ENCODE measurements around the gene LMF2. TPM values are rescaled to one million over a fixed set of nuclear protein-coding genes. Genes with fewer than 3 reads are reported as not detected.
"Not testable (repeated sequence)": the region's sequence is repeated elsewhere in the genome, so short reads cannot be mapped to it uniquely, and the experiment has no call there.

Gene LMF2
- polyA plus RNA-seq, 1 donor = 42.2 TPM

- DNase-seq = no peak
These were observed 27.6 kb upstream of the LMF2 start for GRCh38 chr22:50535113-50535512.

GRCh38 chr22:50533856-50534711 is 26.6 kb upstream of the LMF2 start:
- not testable (repeated sequence) for DNase-seq

- no peak for DNase-seq
These were observed 25.6 kb upstream of the LMF2 start for GRCh38 chr22:50532824-50533796.

GRCh38 chr22:50531962-50532674 is 24.6 kb upstream of the LMF2 start:
- DNase-seq = peak; percentile 63

- DNase-seq = peak; percentile 29
These were observed 24.1 kb upstream of the LMF2 start for GRCh38 chr22:50531546-50531961.

GRCh38 chr22:50530877-50531545 is 23.5 kb upstream of the LMF2 start:
- DNase-seq = peak; percentile 73

GRCh38 chr22:50530580-50530876 is 23.0 kb upstream of the LMF2 start:
- DNase-seq = no peak

GRCh38 chr22:50529897-50530579 is 22.5 kb upstream of the LMF2 start, which contains the start of gene TYMP:
Gene TYMP (minus strand): TSS chr22:50530012. CDS start chr22:50529709, 303 bp downstream.
- peak; percentile 75 for DNase-seq

- DNase-seq = no peak
These were observed 22.0 kb upstream of the LMF2 start for GRCh38 chr22:50529416-50529896.

GRCh38 chr22:50528682-50529415 is 21.3 kb upstream of the LMF2 start:
- no peak for DNase-seq

GRCh38 chr22:50527921-50528681 is 20.6 kb upstream of the LMF2 start:
- no peak for DNase-seq

GRCh38 chr22:50526834-50527801 is 19.6 kb upstream of the LMF2 start:
- DNase-seq = no peak

- DNase-seq = no peak
These were observed 18.8 kb upstream of the LMF2 start for GRCh38 chr22:50526108-50526833.

- peak; percentile 86 for DNase-seq
These were observed 18.3 kb upstream of the LMF2 start for GRCh38 chr22:50525858-50526107.

GRCh38 chr22:50525104-50525857 is 17.8 kb upstream of the LMF2 start, which contains the start of gene SCO2:
Gene SCO2 (minus strand): TSS chr22:50525598. CDS start chr22:50524411, 1,187 bp downstream.
- DNase-seq = peak; percentile 98

- DNase-seq = no peak
These were observed 17.2 kb upstream of the LMF2 start for GRCh38 chr22:50524676-50525103.

All from hindlimb muscle (tissue), 1 donor.